ENCODE measurements around the gene C22orf23. TPM values are rescaled to one million over a fixed set of nuclear protein-coding genes. Genes with fewer than 3 reads are reported as not detected.
"Not testable (repeated sequence)": the region's sequence is repeated elsewhere in the genome, so short reads cannot be mapped to it uniquely, and the experiment has no call there.

C22orf23 gene
- total RNA-seq, 2 donors from 2014 or later: not detected

DNA sequence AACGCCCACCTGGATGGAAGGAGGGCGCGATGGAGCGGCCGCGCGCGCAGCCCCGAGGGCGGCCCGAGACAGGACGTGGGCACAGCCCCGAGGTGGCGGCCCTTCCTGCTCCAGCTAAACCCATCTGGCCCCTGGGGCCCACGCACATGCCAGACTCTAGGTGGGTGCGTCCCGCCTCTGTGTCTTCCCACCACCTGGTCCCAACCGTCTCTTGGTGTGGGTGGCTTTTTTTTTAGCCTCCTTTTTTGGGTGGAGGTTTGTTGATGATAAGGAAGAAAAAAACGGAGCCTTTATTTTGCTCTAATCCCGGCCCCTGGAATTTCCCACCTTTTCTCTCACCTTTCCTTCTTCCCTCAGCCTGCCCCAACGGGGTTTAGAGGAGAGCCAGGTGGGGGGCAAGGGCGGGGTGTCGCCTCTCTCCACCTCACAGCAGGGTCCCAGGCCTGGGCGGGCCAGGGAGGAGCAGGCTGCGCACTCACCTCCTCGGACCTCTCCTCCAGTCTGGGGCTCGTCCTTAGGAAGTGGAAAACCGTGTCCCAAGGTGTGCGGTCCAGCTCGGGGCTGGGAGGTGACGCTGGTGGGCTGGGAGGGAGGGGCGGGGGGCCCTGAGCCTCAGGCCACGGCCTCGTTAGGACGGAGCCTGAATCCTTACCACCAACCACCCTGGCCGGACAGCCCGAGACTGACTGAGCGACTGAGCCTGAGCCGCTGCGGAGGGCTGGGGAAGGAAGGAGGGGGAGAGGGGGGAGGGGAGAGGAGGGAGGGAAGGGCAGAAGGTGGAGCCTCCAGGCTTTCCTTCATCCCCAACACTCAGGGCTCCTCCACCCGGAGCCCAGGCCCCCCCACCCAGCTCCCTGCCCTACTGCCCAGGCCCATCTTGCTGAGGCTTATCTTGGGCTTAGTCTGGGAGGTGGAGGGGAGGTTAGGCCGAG, 30.7 kb upstream of the C22orf23 start, which contains the start of gene SOX10:
TSS of gene SOX10 (minus strand) at position 696 of the 932 bp plus-strand sequence. CDS start 771 bp downstream, outside the sequence.
- intact Hi-C loops (cut with DNase I, micrococcal nuclease): no loop called here
- DNase-seq: no peak

DNA sequence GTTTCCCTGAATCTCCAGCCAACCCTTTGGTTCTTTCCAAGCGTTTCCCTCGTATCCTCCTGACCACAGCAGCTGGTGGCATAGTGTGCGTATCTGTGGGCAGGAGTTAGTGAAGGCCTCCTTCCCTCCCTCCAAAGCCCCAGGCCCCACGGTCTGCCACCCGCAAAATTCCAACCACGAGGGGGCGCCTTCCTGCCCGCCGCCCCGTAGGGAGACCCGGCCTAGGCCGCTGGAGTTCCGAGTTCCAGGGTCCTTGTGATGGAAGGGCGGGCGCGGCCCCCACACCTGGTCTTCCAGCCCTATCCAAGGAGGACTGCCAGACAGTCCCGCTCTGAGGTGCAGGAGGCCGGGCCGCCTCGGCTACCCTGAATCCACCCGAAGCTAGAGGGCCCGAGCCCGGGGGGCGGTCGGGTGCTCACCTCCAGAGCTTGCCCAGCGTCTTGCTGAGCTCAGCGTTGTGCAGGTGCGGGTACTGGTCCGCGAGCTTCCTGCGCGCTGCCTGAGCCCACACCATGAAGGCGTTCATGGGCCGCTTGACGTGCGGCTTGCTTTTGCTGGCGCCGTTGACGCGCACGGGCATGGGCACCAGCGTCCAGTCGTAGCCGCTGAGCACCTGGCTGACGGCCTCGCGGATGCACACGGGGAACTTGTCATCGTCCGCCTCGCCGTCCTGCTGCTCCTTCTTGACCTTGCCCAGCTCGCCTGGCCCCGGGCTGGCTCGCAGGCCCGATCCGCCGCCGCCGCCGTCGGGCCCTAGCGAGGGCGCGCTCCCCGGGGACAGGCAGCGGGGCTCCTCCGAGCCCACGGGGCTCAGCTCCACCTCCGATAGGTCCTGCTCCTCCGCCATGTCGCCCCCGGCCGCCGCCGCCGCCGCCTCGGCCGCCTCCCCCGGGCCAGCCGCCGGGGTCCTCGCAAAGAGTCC, 29.8 kb upstream of the C22orf23 start:
- DNase-seq (no peak), ATAC-seq (no peak)
- intact Hi-C loops (cut with DNase I, micrococcal nuclease): no loop called here

More for the DNA sequence above, 30.7 kb upstream of the C22orf23 start, which contains the start of gene SOX10:
- no peak for ATAC-seq

DNA sequence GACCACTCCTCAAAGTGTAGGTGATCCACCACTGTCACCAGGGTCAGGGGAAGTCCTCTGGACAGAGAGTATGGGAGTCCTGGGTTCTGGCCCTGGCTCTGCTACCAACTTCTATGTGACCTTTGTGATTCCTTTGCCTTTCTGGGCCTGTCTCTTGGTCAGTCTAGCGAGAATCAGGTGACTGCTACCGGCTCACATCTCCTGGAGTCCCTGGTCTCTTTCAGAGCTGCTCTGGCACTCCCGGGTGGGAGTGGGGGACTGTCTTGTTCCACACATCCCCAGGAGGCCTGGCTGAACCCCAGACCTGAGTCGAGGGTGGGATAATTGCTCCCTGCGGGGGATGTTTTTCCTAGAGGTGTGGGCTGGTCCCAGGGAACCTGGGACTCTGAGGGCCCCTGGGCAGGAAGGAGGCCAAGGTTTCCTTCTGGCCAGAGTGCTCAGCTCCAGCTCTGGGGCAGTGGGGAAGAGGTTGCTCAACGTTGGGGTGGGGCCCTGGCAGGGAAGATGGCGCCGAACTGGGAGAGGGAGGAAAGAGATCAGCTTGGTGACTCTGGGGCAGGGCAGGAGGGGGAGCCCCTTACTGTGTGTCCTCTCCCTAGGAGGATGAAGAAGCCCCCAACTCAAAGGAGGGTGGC, 28.9 kb upstream of the C22orf23 start:
- DNase-seq (no peak), ATAC-seq (peak; percentile 13)
- intact Hi-C loops (cut with DNase I, micrococcal nuclease): no loop called here

DNA sequence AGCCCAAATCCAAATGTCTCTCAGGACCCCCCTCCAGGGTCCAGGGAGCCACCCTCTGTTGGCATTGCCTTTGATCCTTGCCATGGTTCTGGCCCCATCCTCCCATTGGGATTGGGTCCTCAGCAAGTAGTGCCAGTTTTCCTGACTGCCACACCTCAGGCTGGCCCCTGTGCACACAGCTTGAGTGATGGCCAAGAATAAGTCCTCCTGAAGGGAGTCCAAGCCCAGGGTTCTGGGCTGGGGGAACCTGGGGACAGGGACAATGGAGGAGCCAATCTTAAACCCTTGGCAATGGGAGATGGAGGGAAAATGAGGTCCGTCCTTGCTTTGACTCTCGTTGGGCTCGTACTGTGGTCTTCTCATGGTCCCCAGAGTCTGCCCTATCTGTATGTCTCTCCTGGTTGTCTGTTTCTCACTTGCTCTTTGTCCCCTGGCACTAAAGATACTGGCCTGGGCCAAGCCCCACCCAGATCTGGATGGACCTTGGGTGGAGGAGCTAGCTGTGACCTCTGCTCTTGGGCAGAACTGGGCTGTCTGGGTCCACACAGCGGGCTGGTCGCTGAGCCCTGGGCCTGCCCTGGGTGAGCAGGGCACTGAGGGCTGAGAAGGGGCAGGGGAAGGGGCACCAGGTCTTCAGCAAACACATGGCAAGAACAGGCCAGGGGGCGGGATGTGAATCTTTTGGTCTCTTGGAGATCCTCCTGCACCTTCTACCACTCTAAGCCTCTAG, 28.0 kb upstream of the C22orf23 start:
- DNase-seq: peak; percentile 37 to 40
- intact Hi-C loops (cut with DNase I, micrococcal nuclease): no loop called here
- peak; percentile 92 for ATAC-seq

DNA sequence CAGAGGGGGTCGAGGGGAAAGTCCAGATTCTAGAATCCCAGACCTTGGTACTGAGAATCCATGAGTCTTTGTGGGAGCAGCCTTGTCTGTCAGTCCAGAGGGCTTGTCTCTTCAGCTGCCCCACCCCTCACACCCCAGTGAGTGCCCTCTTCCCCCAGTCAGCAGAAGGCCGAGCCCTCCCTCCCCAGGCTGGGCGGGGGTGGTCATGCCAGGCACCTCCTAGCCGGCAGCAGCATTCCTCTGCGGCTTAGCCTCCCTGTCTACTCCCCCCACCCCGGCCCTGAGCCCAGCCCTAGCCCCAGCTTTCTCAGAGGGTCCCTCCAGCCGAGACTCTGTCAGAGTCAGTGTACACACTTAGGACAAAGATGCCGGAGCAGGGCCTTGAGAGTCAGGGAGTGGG, 26.4 kb upstream of the C22orf23 start:
- no peak for DNase-seq
- intact Hi-C loops (cut with DNase I, micrococcal nuclease): no loop called here
- ATAC-seq: no peak

DNA sequence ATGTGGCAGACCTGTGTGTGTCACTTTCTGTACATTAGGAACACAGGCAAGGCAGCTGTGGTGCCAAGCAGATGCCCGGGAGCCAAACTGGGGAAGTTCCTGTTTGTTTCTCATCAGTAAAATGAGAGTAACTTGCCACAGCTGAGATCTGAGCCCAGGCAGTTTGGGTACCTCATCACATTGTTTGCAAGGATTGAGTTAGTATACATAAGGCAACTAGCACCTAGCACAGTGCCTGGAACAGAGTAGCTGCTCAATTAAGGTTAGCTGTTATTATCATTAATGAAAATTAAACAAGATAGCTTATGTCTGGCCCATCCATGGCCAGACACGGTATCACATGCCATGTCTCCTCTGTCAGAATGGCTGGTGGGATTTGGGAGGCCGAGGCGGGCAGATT, 23.1 kb upstream of the C22orf23 start:
- intact Hi-C loops (cut with DNase I, micrococcal nuclease): no loop called here
- DNase-seq: no peak
- ATAC-seq: no peak

DNA sequence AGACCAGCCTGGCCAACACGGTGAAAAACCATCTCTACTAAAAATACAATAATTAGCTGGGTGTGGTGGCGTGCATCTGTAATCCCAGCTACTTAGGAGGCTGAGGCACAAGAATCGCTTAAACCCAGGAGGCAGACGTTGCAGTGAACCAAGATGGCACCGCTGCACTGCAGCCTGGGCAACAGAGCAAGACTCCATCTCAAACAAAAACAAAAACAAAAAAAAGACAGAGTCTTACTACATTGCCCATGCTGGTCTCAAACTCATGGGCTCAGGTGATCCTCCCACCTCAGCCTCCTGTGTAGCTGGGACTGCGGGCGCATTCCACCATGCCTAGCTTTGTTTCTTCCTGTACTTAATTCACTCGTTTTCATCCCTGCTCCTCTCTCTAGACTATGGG, 22.6 kb upstream of the C22orf23 start:
- intact Hi-C loops (cut with DNase I, micrococcal nuclease); ATAC-seq: not testable (repeated sequence)

DNA sequence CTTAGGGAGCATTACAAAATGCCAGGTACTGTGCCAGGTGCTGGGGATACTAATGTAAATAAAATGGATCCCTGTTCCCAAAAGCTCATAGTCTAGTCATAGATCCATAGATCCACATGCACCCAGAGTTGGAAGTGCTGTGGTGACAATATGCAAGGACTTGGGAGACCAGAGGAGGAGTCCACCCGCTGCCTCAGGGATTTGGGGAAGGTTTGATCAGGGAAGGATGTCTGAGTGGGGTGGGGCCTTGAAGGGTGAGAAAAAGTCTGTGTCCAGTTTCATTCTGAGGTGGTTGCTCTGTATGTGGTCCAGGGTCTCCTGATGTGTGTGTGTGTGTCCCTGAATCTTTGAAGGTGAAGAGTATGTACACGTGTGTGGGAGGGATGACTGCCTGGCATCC, 21.8 kb upstream of the C22orf23 start:
- ATAC-seq (no peak), DNase-seq (no peak)
- intact Hi-C loops (cut with DNase I, micrococcal nuclease): no loop called here

More for the DNA sequence above, 22.6 kb upstream of the C22orf23 start:
- not testable (repeated sequence) for DNase-seq

DNA sequence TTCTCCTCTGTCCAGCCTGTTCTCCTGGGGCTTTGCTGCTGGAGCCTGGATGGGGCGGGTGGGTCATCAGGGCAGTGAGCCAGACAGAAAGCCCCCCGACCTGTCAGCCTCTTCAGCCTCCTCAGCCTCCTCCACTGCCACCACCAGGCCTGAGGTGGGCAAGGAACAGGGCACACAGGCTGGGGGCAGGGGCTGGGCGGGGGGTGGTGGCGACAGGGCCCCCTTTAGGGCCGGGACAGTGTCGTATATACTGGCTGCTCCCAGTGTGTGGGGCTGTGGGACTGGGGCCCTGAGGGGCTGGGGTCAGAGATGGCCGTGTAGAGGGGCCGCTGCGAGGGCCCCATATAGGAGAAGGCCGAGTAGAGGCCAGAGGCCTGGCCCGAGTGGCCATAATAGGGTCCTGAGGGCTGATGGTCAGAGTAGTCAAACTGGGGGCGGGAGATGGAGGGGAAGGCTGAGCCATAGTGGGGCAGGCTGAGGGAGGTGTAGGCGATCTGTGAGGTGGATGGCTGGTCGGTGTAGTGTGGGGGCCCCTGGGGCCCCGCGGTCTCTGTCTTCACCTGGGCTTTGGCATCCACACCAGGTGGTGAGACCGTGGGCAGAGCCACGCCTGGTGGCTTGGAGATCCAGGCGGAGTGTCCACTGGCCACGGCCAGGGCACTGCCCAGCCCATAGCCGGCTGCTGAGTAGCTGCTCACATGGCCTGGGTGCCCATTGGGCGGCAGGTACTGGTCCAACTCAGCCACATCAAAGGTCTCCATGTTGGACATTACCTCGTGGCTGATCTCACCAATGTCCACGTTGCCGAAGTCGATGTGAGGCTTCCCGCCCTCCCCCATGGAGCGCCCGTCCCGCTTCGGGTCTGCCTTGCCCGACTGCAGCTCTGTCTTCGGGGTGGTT, 20.1 kb upstream of the C22orf23 start:
- intact Hi-C loops (cut with DNase I, micrococcal nuclease): no loop called here
- ATAC-seq (no peak), DNase-seq (no peak)

DNA sequence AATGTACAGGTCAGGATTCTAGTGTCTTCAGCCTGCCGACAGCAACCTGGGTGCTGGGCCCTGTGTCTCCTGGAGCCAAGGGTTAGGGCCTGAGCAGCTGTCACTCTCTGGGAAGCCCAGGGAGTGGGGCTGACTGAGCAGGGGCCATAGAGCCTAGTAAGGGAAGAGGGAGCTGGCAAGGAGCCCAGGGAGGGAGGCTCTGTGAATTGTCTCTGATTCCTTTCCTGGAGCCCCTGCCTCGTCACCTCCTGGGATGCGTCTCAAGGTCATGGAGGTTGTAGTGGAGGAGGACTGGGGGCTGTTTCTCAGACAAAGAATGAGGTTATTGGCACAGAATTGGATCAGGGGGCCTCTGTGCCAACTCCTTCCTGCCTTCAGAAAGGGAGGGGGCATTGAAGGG, 19.1 kb upstream of the C22orf23 start:
- intact Hi-C loops (cut with DNase I, micrococcal nuclease): no loop called here
- no peak for DNase-seq
- ATAC-seq: no peak

DNA sequence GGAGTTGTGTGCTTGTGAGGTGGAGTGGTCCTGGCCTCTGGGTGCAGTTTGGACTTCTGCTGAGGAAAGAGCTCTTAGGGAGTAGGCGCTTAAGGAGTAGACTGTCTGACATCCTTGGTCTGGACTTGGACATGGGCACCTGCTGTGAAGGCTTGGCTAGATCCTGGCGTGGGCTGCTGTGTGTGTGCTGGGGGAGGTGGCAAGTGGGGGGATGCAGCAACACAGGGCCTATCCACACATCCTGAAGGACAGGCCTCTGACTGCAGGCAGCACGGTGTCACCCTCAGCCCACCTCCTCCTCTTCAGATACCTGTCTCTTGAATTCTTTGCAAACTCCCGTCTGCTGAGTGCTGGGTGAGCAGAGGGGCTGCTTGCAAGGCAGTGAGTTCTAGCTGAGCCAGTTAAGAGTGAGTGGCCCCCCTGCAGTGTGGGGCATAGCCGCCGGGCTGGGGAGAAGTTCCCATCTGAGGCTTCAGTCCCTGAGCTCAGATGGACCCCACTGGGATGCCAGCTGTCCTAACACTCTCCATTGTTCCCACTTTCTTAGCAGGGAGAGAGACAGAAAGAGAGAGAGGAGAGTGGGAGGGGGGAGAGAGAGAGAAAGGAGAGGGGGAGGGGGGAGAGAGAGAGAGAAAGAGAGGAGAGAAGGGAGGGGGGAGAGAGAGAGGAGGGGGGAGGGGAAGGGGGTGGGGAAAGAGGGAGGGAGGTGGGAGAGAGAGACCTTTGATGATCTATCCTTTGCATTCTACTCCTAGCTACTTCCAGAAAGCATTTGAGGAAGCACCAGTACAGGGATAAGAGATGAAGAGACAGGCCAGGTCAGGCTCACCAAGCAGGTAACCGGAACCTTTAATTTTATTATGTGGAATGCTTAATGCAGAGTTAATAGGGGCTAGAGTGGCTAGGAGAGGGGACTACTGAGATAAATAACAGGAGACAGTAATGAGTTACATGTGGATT, 18.4 kb upstream of the C22orf23 start:
- no peak for DNase-seq
- intact Hi-C loops (cut with DNase I, micrococcal nuclease): no loop called here
- ATAC-seq: no peak

DNA sequence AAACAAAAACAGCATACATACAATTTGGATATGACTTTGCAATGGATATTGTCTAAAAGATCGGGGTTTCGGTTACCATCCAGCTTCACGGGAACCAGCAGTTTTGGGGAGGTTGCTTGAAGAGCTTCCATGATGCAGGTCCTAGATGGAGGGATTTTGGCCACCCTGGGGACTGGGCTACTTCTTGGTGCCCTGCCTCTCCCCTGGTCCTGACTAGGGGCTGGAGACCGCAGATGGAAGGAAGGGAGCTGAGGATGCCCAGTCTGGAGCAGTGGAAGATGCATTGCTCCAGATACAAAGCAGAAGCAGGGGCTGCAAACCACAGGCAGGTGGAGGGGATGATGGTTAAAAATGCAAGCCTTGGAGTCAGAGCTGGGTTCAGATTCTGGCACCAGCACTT, 17.5 kb upstream of the C22orf23 start:
- intact Hi-C loops (cut with DNase I, micrococcal nuclease): no loop called here
- ATAC-seq (no peak), DNase-seq (no peak)

DNA sequence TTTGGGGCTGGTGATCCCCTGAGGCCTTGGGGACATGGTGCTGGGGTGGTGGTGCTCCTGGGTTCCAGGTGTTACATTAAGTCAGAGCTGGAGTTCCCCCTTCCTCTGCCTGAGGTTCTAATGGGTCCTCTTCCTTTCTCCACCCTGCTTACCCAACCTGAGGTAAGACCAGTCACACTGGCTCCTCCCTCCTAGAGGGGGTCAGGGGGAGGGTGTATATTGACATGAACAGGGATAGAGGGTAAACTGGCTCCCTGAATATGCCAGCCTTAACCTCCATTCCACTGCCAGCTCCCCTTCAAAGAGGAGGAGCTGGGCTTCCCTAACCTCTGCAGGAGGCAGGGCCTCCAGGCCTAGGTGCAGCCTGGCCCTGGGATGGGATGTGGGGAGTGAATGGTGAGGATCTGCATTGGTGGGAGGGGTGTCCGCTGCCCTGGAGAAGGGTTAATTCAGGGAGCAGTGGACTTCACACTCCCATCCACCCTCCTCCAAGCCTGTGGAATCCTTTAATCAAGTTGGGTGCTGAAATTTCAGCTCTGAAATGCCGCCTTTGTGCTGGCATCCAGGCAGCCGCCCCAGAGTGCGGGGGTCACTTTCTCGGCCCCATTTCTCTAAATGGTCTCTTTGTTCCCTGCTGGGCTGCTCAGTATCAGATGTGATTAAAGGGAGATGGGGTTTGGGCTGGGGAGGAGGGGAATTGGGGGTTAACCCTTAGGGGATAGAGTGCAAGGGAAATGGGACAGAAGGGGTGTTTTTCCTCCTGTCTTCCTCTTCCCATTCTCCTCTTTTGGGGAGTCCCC, 15.3 kb upstream of the C22orf23 start:
- no peak for DNase-seq
- ATAC-seq: no peak
- intact Hi-C loops (cut with DNase I, micrococcal nuclease): loop anchor here in 1 of 2 donors (5.0 kb wide), 1 partner anchor 151 kb away; no protein-coding TSS in a partner anchor

DNA sequence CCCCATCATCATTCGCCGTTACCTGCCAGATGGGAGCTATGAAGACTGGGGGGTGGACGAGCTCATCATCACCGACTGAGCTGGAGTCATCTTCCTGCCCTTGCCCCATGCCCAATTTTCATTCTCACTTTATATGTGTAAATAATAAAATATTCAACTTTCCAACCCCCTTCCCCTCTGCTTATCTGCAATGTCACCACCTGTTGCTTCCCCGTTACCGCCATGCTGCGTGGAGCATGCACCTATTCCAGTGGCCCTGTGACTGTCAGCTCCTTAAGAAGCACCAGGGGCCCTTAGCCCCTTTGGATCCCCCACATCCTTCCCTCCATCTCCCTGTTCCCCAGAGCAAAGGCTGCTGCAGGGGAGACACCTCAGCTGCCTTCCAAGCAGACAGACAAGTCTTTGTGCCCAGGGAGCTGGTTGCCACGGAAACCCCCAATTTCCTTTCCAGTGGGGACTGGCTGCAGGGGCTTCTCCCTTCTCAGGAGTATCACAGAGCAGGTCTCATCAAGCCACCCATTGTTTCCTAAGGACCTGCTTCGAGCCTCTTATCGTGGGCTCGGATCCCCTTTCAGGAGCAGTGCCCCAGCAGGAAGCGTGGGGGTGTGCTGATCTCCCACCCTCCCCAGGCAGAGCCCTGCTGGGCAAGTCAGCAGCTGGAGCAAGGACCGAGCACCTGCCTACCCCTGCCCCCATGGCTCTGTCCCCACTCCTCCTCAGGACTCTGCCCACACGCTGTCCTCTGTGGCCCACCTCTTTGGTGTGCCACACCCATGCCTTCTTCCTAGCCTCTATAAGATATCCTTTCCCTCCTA, 14.4 kb upstream of the C22orf23 start:
- no peak for ATAC-seq
- intact Hi-C loops (cut with DNase I, micrococcal nuclease): loop anchor here in 1 of 2 donors (5.0 kb wide), 1 partner anchor 151 kb away; no protein-coding TSS in a partner anchor
- no peak for DNase-seq
